ENCODE data around the gene SAMD4B. TPM values are rescaled to one million over a fixed set of nuclear protein-coding genes. Genes with fewer than 3 reads are reported as not detected.

Gene SAMD4B
- total and polyA plus RNA-seq, 9 of the 15 experiments (the other 6 are each of a cell fraction or from before 2014, with no cell fraction given), result 3.4 to 90.5 (median 38.0) TPM

DNA sequence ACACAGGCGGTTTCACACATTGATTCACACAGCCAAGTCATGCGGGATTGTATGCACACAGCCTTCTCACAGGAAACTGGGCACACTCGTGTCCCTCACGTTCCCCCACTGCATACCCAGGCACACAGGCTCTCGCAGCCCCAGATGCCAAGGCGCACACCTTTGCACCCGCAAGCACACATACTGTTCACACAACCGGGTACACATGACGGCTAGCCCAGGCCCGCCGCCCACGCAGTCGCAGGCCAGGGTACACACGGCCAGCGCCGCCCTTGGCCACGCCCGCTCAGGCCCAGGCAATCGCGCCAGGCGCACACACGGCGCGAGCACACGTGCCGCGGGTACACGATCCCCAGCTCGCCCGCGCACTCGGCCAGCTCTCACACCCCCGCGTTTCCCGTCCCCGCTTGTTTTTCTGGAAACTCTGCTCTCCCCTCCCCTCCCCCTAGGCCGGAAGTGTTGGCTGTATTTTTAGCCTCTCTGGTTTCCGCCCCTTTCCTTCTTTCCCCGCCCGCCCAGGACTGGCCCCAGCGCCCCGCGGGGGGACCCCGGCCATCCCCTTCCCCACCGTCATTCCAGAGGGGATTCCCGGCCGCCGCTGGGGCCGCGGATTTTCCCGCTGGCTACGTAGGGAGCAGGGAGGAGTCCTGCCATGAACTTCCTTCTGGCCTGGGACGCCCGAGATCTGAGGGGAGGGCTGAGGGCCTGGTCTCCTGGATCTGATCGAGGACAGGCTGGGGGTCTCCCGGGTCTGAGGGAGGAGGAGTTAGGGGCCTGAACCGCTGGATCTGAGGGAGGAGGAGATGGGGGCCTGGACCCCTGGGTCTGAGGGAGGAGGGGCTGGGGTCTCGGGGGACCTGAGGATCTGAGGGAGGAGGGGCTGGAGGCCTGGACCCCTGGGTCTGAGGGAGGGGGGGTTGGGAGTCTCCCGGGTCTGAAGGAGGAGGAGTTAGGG lies 60.4 kb downstream of the SAMD4B start (continued):
- TF ChIP-seq GATAD2A (IDR thresholded peaks at IDR 0.05), result peak; percentile 89
- no peak for TF ChIP-seq SETDB1 (IDR thresholded peaks at IDR 0.05; ENCODE audit: low read length)
- TF ChIP-seq NR2F6 (CRISPR knock-in tag; IDR thresholded peaks at IDR 0.05), result no peak
- TF ChIP-seq ZFP30 (CRISPR knock-in tag; IDR thresholded peaks at IDR 0.05; ENCODE audit: borderline replicate concordance), result no peak
- TF ChIP-seq ETV6 (IDR thresholded peaks at IDR 0.05; ENCODE audit: borderline replicate concordance in 1 of 2, low read depth in 2 of 2, low read length in 1 of 2), result peak; percentile 86 to 92; a peak in 3 of 4 replicates
- no peak for TF ChIP-seq ETV6 (CRISPR knock-in tag; IDR thresholded peaks at IDR 0.05; ENCODE audit: borderline replicate concordance)
- no peak for TF ChIP-seq PCBP2 (IDR thresholded peaks at IDR 0.05; ENCODE audit: low read depth, low read length, poor library complexity, severe bottlenecking)
- TF ChIP-seq POLR2AphosphoS5 (IDR thresholded peaks at IDR 0.05; ENCODE audit: control insufficient read depth, insufficient read depth, low read depth, low read length), result peak; percentile 10; the same call in 1 of the 2 replicates
- TF ChIP-seq FUS (optimal IDR thresholded peaks at IDR 0.05; ENCODE audit: low read depth, low read length), result no peak
- TF ChIP-seq ELF1 (tag; IDR thresholded peaks at IDR 0.05), result peak; percentile 86; the same call in 1 of the 2 replicates
- no peak for TF ChIP-seq GABPB2 (CRISPR knock-in tag; conservative IDR thresholded peaks at IDR 0.05)
- no peak for TF ChIP-seq ZNF280A (IDR thresholded peaks at IDR 0.05; ENCODE audit: low read depth, partially characterized antibody)
- TF ChIP-seq, protein P1, sequence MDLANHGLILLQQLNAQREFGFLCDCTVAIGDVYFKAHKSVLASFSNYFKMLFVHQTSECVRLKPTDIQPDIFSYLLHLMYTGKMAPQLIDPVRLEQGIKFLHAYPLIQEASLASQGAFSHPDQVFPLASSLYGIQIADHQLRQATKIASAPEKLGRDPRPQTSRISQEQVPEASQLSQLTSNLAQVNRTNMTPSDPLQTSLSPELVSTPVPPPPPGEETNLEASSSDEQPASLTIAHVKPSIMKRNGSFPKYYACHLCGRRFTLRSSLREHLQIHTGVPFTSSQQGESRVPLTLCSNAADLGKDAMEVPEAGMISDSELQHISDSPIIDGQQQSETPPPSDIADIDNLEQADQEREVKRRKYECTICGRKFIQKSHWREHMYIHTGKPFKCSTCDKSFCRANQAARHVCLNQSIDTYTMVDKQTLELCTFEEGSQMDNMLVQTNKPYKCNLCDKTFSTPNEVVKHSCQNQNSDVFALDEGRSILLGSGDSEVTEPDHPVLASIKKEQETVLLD (IDR thresholded peaks at IDR 0.05), result no peak
- TF ChIP-seq ZNF274 (IDR thresholded peaks at IDR 0.05; ENCODE audit: borderline replicate concordance, low read depth, low read length), result no peak
- TF ChIP-seq, protein P2, sequence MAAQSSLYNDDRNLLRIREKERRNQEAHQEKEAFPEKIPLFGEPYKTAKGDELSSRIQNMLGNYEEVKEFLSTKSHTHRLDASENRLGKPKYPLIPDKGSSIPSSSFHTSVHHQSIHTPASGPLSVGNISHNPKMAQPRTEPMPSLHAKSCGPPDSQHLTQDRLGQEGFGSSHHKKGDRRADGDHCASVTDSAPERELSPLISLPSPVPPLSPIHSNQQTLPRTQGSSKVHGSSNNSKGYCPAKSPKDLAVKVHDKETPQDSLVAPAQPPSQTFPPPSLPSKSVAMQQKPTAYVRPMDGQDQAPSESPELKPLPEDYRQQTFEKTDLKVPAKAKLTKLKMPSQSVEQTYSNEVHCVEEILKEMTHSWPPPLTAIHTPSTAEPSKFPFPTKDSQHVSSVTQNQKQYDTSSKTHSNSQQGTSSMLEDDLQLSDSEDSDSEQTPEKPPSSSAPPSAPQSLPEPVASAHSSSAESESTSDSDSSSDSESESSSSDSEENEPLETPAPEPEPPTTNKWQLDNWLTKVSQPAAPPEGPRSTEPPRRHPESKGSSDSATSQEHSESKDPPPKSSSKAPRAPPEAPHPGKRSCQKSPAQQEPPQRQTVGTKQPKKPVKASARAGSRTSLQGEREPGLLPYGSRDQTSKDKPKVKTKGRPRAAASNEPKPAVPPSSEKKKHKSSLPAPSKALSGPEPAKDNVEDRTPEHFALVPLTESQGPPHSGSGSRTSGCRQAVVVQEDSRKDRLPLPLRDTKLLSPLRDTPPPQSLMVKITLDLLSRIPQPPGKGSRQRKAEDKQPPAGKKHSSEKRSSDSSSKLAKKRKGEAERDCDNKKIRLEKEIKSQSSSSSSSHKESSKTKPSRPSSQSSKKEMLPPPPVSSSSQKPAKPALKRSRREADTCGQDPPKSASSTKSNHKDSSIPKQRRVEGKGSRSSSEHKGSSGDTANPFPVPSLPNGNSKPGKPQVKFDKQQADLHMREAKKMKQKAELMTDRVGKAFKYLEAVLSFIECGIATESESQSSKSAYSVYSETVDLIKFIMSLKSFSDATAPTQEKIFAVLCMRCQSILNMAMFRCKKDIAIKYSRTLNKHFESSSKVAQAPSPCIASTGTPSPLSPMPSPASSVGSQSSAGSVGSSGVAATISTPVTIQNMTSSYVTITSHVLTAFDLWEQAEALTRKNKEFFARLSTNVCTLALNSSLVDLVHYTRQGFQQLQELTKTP (IDR thresholded peaks at IDR 0.05; ENCODE audit: low read depth in 1 of 2, partially characterized antibody in 2 of 2), result peak in 1 of 2 experiments; percentile 92
- TF ChIP-seq PHF21A (IDR thresholded peaks at IDR 0.05; ENCODE audit: borderline replicate concordance, low read depth), result no peak; the same call in 1 of the 2 replicates
- TF ChIP-seq, protein P3, sequence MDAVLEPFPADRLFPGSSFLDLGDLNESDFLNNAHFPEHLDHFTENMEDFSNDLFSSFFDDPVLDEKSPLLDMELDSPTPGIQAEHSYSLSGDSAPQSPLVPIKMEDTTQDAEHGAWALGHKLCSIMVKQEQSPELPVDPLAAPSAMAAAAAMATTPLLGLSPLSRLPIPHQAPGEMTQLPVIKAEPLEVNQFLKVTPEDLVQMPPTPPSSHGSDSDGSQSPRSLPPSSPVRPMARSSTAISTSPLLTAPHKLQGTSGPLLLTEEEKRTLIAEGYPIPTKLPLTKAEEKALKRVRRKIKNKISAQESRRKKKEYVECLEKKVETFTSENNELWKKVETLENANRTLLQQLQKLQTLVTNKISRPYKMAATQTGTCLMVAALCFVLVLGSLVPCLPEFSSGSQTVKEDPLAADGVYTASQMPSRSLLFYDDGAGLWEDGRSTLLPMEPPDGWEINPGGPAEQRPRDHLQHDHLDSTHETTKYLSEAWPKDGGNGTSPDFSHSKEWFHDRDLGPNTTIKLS (IDR thresholded peaks at IDR 0.05; ENCODE audit: borderline replicate concordance, low read depth), result peak; percentile 42; the same call in 1 of the 2 replicates
- no peak for TF ChIP-seq SNRNP70 (optimal IDR thresholded peaks at IDR 0.05; ENCODE audit: low read depth, low read length)

Data from K562 (cell line).